Stomach (tissue), 4 donors: ENCODE data around the gene CEP44.

ENCODE experiments used
- POLR2A ChIP-seq, 4 donors: fragments of 450-650 bp; IDR thresholded peaks; one replicate each; pipeline ENCODE4 v1.6.1; 2016; ENCODE audit warnings: antibody characterized with exemption in 4 of 4, control low read depth in 2 of 4, mild to moderate bottlenecking in 1 of 4, moderate library complexity in 1 of 4
- POLR2AphosphoS5 ChIP-seq, 3 donors: sonication (generic); formaldehyde crosslinking; IDR thresholded peaks; one replicate each; pipeline ENCODE4 v1.6.1; 2016; ENCODE audit warnings: antibody characterized with exemption in 3 of 3
- TF ChIP-seq, protein P1 (sequence below), 7 experiments: fragments of 450-650 bp in 4 of 7; fragments of 200-600 bp in 3 of 7; sonication (generic) in 3 of 7; IDR thresholded peaks; one replicate each; pipeline ENCODE4 v1.5.1; 2016 to 2019; ENCODE audit warnings: antibody characterized with exemption in 7 of 7, control low read depth in 2 of 7, mild to moderate bottlenecking in 1 of 7

DNA sequence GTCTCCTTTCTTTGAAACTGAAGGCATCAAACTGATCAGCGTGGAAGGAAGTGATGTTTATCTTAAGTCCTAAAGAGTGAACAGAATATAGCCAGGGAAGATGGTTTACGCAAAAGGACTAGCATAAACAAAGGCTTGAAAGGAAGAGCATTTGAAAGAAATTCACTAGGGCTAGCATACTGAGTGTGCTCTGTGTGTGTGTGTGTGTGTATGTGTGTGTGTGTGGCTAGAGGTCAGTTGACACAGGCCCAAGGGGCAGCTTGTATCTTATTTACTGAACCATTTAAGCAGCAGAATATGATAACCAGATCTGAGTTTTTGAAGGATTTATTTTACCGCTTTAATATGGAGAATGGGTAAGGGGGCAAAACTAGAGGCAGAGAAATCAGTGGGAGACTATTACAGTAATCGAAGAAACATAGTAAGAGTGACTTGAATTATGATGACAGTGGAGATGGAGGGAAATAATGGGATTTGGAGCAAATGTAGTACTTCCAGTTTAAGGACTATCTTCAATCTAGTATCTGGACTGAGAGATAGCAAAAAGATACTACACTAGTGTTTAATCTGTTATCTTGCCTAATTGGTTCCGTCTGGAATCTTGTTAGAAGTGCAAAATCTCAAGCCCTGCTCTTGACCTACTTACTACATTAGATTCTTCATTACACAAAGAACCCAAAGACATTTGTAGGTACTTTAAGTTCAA lies 36.9 kb downstream of the CEP44 start:
- TF ChIP-seq, protein P1, sequence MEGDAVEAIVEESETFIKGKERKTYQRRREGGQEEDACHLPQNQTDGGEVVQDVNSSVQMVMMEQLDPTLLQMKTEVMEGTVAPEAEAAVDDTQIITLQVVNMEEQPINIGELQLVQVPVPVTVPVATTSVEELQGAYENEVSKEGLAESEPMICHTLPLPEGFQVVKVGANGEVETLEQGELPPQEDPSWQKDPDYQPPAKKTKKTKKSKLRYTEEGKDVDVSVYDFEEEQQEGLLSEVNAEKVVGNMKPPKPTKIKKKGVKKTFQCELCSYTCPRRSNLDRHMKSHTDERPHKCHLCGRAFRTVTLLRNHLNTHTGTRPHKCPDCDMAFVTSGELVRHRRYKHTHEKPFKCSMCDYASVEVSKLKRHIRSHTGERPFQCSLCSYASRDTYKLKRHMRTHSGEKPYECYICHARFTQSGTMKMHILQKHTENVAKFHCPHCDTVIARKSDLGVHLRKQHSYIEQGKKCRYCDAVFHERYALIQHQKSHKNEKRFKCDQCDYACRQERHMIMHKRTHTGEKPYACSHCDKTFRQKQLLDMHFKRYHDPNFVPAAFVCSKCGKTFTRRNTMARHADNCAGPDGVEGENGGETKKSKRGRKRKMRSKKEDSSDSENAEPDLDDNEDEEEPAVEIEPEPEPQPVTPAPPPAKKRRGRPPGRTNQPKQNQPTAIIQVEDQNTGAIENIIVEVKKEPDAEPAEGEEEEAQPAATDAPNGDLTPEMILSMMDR (IDR thresholded peaks at IDR 0.05) = no peak
- TF ChIP-seq POLR2AphosphoS5 (IDR thresholded peaks at IDR 0.05) (no peak), POLR2A (IDR thresholded peaks at IDR 0.05) (no peak)
